GM18526 (cell line): Measurements from ENCODE around the gene VSTM2L.

Experiments used
- POLR2A ChIP-seq: IDR thresholded peaks from 3 replicates; pipeline ENCODE4 v1.6.1; 2011; ENCODE audit not compliant: insufficient read length; ENCODE audit errors: extremely low read depth

VSTM2L gene

DNA sequence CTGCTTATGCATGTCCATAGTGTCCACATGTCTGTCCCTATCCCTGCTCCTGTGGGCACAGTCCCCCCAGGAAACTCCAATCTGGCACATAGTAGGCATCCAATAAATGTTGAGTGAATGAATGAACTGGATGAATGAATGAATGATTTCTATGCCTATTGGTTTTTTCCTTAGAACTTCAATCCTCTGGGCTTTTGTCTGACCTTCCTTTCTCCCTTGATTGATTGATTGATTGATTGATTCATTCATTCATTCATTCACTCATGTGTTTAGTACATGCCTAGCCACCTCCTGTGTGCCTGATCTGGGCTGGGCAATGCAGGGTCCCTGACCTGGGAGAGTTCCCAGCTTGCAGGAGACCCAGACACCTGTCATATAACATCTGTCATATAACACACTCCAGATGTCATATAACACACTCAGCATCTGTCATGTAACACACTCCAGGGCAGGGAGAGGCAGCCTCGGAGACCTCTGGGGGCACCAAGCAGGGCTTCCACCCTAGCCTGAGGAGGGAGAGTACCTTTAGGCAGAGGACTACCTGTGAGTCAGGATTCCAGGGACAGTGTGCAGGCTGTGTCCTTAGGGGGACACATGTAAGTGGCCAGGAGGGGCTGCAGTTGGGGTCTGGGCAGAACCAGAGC lies 17.9 kb downstream of the VSTM2L start:
- TF ChIP-seq POLR2A = no peak

DNA sequence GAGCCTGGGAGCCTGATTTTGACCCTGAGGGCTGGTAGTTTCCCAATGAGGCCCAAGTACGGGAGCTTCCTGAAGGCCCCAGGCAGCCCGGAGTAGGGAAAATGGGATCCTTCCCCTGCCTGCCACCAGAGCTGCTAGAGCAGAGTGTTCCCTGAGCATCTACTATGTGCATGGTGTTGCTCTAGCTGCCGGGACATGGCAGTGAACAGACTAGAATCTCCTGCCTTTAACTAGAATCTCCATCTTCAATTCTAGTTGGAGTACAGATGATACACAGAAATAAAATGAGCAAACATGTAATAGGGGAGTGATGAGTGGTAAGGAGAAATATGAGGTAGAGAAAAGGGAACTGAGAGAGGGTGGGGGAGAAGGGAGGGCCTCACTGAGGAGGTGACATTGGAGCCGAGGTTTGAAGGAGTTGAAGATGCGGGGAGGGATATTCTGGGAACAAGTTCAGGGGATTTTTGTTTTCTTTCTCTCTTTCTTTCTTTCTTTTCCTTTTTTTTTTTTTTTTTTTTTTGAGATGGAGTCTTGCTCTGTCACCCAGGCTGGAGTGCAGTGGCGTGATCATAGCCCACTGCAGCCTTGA lies 18.5 kb downstream of the VSTM2L start:
- TF ChIP-seq POLR2A = no peak

- TF ChIP-seq POLR2A = no peak
Measured at GRCh38 chr20:37922016-37922415, 19.1 kb downstream of the VSTM2L start.

DNA sequence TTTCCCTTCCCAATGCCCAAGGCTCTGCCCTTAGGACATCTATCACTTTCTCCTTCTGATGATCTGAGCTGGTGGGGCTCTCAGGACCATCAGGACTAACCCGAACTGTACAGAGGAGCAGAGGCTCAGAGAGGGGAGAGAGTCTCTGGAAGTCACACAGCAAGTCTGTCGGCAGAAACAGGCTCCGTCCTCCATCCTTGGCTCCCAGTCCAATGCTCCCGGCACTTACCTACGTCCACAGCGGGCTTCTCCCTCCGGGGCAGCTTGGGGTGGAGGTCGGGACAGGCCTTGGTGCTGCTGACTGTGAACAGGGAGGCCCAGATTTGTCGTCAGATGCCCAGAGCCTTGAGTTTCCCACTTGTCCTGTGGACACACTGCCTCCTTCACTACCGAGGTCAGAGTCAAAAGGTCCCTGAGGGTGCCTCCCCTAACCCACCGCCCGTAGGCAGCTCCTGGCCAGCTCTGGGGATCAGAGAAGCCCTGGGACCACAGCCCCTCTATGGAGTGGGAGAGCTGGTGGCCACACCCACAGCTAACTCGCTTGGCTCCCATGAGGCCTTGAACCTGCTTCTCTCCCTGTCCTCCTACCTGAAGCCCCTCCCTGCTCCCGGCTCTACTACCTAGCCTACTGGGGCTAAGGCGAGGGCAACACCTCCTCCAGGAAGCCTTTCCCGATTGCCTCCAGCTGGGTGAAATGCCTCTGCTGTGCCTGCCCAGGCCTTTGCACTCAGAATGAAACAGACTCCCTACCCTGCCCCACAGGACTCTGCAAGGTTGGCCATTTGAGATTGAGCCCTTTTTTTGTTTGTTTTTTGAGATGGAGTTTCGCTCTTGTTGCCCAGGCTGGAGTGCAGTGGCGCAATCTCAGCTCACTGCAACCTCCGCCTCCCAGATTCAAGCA lies 22.6 kb downstream of the VSTM2L start:
- no peak for TF ChIP-seq POLR2A

DNA sequence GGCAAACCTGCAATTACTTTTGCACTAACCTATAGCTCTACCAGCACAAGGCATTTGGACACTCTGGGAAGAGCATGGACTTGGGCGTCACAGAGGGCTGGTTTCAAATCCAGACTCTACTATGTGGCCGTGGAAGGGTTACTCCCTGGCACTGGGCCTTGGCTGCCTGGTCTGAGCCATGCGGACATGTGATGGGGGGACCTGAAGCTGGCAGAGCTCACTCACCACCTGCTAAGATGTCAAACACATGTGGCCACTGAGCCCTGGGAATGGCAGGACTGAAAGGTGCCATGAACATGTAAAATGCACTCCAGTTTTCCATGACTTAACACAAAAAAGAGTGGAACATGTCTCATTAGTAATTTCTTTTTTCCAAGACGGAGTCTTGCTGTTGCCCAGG lies 23.7 kb downstream of the VSTM2L start:
- no peak for TF ChIP-seq POLR2A

- no peak for TF ChIP-seq POLR2A
Measured at GRCh38 chr20:37927410-37928095, 24.6 kb downstream of the VSTM2L start.

DNA sequence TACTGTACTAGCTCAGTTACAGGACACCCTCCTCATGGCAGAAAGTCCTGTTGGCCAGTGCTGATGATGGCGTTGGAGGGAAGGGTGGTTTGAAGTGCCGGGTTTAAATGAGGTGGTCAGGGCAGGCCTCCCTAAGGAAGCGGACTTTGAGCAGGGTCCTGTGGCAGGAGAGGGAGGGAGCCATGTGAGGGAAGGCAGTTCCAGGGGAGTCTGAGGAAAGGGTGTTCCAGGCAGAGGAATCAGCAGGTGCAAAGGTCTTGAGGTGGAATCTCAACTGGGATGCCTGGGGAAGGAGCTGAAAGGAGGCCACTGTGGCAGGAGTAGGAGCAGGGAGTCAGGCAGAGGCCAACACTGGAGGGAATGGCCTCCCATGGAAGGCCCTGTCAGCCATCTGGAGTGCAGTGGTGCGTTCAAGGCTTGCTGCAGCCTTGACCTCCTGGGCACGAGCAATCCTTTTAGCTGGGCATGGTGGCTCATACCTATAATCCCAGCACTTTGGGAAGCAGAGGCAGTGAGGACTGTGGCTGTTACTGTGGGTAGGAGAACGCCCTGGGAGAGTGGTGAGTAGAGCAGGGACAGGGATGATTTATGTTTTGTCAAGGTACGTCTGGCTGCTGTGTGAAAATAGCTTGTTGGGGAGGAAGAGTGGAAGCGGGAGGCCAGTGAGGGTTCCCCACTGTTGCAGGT lies 26.2 kb downstream of the VSTM2L start:
- TF ChIP-seq POLR2A = no peak

DNA sequence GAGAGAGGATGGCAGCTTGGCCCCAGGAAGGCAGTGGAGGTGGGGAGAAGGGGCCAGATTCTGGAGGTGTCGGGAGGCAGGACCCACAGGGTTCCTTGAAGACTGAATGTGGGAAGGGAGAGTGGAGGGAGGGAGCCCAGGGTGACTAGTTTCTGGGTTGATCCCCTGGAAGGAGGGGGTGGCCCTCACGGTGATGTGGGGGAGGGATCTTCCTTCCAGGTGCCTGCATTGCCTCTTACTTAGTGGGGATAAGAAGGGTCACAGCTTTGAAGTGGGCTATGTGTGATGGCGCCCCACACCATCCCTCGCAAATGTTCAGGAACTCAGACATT lies 26.7 kb downstream of the VSTM2L start:
- TF ChIP-seq POLR2A = no peak

GRCh38 chr20:37931153-37931922 lies 28.4 kb downstream of the VSTM2L start:
- TF ChIP-seq POLR2A = no peak

DNA sequence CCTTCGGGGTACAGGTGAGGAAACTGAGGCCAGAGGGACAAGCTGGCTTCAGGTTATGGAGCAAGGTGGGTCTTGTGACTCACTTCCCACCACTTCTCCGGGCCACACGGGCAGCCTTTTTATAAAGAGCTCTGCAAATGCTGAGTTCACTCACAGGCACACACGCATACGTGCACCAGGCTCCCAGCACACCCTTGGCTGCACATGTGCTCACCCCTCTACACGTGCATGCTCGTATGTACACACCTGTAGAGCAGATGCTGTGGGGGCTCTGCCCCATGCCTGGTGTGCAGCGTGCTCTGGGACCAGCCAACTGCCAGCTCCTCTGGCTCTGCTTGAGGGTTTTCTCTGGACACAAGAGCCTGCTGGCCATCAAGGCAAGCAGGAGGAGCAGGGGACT lies 29.1 kb downstream of the VSTM2L start:
- TF ChIP-seq POLR2A = no peak

GRCh38 chr20:37932919-37933318 lies 30.0 kb downstream of the VSTM2L start:
- no peak for TF ChIP-seq POLR2A

DNA sequence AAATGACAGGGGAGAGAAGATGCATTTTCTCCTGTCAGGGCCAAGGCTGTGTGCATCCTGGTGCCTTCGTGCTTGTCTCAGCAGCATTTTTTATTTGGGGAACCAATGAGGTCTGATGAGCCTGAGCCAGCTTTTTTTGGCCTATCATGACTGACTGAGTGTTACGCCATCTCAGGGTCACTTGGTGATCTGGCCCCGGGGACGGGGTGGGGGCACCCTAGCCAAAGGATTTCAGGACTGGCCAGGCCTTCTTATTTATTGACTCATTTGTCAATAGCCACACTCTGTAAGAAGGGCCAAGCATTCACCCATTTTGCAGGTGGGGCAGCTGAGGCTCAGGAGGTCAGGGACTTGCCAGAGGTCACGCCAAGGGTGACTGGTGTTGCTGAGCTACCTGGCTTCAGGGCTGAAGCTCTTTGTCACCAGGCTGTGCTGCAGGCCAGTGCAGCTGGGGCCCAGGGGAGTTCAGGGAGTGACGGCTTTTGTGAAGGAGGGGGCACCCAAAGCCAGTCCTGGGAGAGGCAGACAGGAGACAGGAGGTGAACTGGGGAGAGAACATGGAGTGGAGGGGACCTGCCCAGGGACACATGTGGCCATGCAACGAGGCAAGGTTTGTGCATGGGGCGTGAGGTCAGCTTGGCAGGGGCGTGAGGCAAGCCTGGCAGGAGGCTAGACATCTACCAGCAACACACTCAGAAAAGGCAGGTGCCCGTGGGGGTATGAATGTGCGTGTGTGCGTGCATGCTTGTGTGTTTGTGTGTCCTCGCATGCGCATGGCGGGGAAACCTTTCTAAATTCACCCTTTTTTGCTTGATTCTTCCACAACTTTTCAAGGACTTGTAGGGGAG lies 31.1 kb downstream of the VSTM2L start:
- TF ChIP-seq POLR2A = no peak

DNA sequence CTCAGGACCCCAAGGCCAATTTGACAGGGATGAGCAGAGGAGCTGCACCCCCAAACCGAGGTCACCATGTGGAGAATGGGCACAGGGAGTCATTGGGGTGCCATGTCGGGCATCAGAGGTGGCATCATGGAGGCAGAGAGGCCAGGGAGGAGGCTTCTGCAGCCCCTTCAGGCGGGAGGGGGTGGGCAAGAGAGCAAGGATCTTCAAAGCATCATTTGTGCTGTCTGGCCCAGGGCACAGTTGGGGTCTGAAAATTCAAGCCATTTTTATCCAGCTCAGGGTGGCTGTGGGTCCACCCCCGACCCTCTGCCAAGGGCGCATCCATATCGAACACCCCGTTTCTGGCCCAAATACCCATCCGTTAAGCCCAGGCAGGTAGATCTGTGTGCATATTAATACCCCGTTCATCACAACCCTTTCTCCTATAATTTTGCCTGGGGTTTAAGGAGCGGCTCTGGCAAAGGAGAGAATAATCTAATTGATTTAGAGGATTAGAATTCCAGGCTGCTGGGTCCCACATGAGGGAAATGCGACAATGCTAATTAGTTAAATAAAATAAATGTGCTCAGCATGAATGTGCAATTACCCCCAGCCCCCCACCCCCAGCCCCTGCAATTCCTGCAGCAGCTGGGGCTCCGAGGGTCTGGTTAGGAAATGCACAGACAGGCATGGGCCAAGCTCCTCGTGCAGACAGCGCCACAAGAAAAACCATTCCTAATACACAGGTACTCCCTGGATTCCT lies 31.9 kb downstream of the VSTM2L start:
- no peak for TF ChIP-seq POLR2A

DNA sequence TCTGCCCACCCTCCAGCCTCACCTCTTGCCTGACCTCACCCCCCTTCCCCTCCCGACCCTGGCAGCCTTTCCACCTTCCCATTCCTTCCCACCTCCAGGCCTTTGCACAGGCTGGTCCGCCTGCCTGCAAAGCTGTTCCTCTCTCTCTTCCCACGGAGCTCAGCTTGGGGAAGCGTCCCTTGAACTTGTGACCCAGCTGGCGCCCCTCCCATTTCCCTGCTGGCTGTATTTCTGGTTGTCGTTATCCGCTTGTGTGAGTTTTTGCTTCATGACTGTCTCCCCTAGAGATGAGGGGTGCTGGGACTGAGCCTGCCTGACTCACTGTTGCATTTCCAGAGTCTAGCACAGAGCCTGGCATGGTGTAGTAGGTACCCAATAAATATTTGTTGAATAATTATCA lies 32.5 kb downstream of the VSTM2L start:
- no peak for TF ChIP-seq POLR2A
